GM21528 (cell line): ENCODE results near the gene RTN1.
A peak's percentile ranks its signal among the peaks of the same experiment; 100 is the strongest.

Experiments
- ATAC-seq: cut with Tn5 transposase; IDR thresholded peaks from one replicate; pipeline ENCODE4 v1.9.1; 2021; ENCODE audit warnings: mild to moderate bottlenecking, moderate library complexity; ENCODE audit not compliant: unreplicated experiment, low FRiP score

The RTN1 gene

DNA sequence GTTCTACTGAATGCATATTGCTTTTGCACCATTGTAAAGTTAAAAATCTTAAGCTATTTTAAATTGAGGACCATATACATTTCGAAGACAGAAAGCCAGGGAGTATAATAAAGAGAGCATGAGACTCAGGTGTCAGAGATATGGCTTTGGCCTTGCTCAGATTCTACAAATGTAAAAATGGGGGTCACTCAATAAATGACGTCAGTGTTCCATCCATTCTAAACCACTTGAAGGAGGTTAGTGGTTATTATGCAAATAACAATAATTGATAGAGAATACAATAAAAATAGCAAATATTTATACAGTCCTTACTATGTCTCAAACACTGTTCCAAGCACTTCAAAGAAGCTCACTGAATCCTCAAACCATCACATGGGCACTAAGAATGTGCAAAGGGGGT lies 20.1 kb downstream of the RTN1 start:
- no peak for ATAC-seq

DNA sequence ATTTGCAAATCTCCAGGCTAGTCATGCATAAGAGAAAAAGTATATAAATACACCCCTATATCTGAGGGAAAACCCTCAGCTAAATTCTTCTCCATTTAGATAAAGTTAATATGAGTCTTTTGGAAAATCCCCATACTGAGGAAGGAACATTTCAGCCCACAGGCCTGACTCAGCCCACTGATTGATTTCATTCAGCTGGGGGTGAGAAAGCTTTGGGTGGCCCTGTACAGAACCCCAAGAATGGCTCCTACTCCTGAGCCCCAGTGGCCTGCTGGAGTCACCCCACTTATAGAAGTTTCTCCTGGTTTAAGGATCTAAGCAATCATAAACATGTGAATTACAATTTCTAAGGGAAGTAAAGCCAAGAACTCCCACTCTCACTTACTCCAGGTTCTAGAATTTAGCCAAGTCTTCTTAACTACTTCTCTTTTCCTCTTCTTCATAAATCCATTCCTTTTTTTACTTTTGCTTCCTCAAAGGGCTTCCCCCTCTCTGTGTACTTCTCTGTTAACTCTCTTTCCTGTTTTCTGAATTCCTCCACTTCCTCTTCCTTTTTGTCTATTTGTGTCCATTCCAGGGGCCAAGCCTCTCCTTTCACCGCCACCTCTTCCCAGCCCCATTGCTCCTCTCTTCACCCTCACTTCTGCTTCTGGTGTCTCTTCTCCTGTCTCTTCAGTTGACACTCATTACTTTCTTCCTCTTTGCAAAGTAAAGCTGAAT lies 21.0 kb downstream of the RTN1 start:
- ATAC-seq, result no peak

DNA sequence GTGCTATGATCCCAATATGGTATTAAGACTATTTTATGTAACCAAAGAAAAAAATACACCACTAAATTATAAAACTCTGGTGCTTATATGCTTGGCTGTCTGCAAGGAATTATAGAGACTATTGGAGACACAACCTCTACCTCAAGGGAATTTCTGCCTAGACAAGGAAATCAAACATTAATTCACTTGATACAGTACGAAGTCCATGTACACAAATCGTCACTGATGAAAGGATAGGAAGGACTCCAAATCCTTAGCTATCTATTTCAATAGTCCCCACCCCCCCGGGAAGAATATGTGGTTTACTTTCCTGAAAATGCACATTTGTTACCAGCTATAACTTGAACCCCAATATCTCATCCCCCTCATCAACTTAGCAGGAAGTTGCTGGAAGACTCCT lies 21.9 kb downstream of the RTN1 start:
- ATAC-seq, result no peak

DNA sequence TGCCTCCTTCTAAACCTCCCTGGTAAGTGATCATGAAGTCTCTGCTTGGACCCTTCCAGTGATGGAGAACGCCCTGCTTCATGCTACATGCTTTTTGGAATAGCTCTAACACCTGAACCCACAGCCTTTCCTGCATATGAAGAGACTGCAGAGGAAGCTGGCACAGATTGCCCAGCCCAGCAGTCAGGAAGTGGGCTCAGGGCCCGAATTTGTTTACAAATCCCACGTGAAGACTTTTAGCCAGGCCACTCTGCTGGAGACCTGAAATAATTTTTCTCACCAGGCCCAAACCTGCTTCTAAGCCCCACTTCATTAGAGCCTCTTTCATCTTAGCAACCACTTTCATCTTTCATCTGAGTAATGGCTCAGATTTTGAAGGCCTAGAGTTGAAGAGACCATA lies 22.9 kb downstream of the RTN1 start:
- ATAC-seq, result no peak

DNA sequence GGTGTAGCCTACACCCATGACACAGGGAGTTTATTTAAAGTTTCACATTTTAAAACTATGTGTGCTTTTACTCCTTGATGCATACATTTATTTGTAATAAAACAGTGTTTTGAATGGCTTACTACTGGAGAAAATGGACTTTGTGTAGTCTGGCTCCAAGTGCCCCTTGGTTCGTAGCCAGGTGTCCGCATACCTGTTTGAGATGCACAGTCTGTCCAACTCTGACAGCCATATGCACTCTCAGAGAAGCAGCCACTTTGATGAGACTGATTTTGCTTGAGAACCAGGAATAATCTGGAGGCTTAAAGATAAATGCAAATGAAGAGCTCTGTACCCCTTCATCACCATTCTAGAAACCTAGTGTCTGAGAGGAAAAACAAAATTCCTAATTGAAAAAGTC lies 24.0 kb downstream of the RTN1 start:
- no peak for ATAC-seq

DNA sequence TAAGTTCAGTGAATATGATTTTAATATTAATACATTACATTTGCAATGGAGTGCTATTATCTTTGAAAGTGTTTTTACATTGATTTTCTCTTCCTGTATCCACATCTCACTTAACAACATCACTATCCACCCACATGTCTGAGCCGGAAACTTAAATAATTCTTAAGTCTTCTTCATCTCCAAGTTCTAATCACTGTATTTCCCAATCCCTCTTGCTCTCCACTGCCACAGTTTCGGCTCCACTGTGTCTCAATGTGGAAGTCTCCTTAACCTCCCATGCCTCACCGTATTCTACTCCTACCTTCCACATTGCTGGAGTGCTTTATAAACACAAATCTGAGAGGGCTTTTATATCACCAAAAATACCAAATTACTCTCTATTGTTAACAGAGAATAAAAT lies 25.3 kb downstream of the RTN1 start:
- no peak for ATAC-seq

DNA sequence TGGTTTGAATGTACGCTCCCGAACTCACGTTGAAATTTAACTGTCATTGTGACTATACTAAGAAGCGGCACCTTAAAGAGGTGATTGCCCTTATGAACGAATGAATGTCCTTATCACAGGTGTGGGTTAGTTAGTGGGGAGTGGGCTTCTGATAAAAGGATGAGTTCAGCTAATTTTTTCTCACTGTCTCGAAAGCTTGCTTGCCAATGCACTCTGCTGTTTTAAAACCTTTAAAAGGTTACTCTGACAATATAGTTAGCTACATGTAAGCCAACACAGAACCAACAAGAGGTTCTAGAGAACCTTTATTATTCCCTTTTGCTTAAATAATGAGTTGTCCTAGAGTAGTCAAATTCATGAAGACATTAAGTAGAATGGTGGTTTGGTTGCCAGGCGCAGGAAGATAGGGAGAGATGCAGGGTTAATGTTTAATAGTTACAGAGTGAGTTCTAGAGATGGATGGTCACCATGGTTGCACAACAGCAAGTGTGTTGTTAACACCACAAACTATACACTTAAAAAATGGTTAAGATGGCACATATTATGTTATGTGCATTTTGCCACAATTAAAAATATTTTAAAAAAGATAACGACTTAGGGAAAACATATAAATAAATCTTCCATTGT lies 26.3 kb downstream of the RTN1 start:
- no peak for ATAC-seq

DNA sequence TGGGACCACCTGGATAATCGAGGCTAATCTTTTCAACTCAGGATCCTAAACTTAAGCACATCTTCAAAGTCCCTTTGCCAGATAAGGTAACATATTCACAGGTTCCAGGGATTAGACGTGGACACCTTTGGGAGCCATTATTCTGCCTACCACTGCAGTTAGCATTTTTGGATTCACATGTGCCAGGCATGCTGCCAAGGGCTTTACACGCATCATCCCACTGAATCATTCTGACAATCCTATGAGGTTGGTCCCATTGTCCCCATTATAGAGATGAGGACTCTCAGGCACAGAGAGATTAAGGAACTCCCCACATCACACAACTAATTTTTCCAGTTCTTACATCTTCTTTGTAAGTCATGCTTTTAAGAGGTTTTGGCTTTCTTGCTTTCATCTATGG lies 34.5 kb downstream of the RTN1 start:
- ATAC-seq, result no peak

DNA sequence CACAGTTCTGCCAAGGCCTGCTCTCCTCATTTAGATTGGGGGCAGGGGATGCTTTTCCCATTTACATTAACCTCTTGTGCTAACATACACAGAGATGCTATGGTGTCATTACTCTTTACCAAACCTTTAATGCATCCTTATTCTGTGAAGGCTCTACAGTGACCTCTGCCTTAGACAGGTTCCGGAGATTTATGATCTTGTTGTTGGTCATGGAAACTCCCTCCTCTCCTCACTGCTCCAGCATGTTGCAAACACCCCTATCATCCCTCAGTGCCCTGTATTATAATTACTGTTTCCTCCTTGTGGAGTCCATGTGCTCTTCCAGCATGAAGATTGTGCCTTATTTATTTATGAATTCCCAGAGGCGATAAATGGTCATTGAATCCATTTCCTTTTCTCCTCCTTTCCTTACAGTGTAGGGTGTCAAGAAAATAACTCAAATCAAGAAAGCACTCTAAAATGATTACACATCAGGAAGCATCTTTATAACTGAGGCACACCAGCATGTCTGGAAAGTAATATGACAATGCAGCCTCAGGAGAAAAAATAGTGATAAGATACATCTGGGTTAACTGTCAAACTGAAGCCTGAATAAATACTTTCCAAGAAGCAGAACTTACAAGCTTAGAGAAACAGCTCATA lies 37.8 kb downstream of the RTN1 start:
- no peak for ATAC-seq

DNA sequence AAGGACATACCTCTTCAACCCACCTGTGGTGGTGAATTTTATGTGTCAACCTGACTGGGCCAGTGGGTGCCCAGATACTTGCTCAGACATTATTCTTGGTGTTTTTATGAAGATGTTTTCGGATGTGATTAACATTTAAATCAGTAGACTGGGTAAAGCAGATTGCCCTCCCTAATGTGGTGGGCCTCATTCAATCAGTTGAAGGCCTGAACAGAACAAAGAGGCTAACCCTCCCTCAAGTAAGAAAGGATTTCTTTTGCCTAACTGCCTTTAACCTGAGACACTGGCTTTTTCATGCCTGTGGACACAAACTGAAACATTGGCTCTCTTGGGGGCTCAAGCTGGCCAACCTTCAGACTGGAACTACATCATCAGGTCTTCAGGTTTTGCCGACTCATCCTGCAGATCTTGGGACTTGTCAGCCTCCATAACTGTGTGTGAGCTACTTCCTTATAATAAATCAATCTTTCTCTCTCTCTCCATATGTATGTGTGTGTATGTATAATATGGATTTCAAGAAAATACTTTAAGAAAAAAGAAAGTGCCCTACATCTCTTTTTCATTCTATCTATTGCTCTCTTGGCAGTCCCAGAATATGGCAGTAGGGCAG lies 39.4 kb downstream of the RTN1 start:
- no peak for ATAC-seq

DNA sequence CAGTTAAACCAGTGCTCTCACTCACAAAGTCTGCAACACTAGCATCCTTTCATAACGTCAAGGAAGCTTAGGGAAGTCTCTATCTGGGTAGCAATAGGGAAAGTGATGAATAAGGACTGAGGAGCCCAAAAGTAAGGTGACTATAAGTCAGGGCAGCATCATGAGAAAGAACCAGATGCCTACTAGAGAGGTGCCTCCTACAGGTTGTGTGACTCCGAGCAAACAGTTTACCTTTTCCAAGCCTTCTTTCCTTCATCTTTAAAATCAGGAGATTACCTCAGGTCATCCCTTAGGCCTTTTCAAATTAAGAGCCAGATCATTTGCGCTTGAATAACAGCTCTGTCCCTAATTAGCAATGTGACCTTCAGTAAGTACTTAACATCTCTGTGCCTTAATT lies 40.2 kb downstream of the RTN1 start:
- ATAC-seq, result no peak

DNA sequence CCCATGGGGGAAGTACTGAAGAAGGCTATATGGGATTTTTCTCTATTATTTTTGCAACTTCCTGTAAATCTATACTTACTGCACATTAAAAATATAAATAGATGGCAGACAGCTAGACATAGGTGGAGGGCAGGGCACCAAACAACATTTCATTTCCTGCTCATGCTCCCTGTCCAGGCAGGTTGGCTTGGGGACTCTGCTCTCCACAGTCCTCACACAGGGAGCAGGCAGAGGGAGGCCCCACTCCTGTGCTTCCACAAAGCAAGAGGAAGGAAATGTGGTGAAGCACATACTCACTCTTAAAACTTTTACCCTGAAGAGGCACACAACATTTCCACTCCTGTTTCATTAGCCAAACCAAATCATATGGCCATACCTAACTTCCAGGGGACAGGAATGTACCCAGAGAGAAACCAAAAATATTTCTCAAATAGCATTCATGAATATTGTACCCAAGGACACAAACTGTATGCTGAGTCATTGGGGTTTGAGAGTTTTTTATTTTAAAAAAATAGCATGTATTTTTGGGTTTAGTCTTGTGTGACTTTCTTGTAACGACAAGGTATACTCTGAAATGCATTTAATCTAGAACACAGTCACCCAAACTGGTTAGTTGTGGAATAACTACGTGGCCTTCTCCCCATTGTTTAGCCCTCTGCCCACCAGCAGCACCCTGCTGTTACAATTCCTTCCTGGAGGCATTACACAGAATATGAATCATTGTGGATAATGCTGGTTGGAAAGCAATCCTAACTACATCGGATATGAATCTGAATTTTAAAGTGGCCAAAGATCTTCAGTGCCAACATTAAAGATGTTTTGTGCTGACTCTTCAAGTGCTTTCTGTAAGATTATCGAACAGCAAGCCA lies 40.9 kb downstream of the RTN1 start:
- no peak for ATAC-seq

DNA sequence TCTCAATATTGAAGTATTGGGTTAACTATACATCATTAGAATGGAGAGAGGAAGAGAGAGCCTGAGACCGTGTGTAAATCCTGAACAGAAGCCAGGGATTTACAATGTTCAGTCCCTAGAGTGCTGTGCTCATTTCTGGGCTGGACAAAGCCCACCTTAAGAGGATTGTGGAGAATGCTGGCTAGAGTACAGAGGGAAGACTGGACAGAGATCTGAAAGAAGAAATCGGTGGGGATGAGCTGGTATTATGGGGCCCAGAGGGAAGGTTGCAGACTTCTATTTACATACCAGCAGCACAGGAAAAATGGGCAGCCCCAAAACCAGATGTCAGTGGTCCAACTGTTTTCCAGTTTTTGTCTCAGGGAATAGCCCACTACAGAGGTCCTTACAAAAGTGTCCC lies 42.3 kb downstream of the RTN1 start:
- ATAC-seq, result no peak

DNA sequence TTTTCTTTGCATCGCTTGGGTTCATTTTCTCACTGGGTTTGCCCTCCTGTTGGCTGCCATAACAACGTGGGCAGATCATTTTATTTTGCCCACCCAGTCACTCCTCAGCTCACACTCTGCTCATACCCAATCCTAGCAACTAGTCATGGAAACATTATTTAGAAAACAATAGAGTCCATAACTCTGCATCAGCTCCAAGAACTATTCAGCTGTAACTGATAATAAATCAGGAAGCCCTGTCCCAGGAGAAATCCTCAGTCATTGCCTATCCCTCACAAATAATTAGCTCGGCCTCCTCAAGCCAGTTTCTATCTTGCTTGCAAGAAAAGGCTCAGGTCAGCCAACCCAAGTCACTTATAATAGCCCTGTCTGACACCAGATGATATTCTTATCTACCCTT lies 43.2 kb downstream of the RTN1 start:
- no peak for ATAC-seq

DNA sequence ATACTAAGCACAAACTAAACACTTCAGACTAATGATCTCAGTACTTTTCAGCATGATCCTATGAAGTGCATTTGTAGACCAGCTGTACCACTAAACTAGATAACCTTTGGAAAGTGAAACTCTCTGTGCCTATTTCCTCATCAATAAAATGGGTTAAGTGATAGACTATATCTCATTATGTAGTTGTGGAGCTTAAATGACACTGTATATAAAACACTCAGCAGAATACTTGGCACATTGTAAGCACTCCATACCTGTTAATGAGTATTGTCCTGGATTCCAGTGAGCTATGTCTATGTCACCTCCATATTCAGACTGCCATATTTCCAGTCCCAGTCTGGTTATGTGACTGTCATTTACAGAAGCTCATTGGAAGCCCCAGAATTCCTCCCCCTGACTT lies 44.4 kb downstream of the RTN1 start:
- no peak for ATAC-seq

DNA sequence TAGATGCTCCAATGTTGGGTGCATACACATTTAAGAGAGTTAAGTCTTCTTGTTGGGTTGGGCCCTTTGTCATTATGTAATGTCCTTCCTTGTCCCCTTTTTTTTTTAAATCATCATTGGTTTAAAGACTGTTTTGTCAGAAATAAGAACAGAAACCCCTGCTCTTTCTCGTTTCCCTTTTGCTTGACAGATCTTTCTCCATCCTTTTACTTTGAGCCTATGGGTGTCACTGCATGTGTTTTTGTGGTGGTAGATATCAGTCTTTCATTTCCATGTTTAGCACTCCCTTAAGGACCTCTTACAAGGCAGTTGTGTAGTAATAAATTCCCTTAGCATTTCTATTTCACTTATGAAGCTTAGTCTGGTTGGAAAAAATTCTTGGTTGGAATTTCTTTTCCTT lies 47.4 kb downstream of the RTN1 start:
- ATAC-seq, result peak; percentile 55

DNA sequence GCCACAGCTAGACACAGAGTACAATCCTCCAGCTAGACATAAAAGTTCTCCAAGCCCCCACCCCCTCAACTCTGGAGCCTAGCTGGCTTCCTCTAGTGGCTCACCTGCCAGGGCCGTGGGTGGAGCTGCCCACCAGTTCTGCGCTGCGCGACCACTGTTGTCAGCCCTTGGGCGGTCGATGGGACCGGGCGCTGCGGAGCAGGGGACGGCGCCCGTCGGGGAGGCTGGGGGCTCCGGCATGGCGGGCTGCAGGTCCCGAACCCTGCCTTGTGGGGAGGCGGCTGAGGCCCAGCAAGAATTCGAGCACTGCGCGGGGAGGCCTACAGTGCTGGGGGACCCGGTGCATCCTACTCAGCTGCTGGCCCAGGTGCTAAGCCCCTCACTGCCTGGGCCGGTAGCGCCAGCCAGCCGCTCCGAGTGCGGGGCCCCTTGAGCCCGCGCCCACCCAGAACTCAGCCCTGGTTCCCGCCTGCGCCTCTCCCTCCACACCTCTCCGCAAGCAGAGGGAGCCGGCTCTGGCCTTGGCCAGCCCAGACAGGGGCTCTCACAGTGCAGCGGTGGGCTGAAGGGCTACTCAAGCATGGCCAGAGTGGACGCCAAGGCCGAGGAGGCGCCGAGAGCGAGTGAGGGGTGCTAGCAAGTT lies 51.0 kb downstream of the RTN1 start:
- no peak for ATAC-seq

DNA sequence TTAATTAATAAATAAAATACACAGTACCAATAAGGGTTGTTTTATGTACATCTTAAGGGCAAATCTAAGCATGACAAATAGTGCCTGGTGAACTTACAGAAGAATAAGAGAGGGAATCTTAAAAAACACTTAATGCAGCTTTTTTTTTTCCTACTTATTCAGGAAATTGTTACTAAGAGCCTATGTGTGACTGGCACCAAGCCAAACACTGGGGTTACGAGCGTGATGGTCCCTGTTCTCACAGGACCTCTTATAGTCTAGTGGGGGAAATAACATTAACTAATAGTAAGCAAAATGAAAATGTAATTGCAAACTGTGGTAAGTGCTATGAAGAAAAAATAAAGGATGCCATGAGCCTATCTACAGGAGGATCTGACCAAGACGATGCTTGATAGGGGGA lies 53.6 kb downstream of the RTN1 start:
- ATAC-seq, result no peak

DNA sequence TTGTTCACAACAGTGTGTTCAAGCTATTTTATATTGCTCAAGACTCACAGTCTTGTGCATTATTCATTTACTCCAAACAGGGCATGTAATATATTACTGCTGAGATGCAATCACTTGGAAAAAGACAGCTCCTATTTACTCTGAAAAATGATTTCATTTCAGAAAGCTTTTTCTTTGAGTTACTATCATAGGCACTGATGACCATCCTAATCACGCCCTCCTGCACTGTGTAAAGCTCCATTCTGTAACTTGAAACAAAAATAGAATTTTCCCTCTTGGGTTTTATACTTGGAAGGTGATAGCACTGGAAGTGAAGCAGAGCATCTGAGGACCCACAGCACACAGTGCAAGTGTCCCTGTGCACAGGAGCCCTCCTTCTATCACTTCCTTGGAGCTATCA lies 55.6 kb downstream of the RTN1 start:
- ATAC-seq, result no peak

DNA sequence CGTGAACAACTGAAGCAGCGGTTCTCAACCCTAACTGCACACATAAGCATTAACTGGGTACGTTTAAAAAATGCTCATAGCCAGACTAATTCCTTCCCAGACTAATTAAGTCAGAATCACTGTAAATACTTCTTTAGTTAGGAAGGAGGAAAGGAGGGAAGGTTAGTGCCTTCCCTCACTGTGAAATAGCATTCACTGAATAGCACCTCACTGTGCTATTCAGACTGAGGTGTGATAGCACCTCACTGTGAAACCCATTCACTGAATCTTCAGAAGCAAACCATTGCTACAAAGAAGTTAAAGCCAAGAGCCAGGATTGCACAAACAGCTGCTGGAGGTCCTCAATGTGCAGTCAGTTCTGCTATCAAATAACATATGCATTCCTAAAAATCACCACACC lies 58.8 kb downstream of the RTN1 start:
- no peak for ATAC-seq
